Right cardiac atrium (tissue), 5 donors: ENCODE results near the gene ZBTB20. TPM values are rescaled to one million over a fixed set of nuclear protein-coding genes. Genes with fewer than 3 reads are reported as not detected.

Experiments used
- ATAC-seq, 2 donors: fragments of 200-7000 bp; cut with Tn5 transposase; one replicate each; pipeline versions ENCODE4 v1.8.0 to v1.9.1; 2020; ENCODE audit warnings: moderate library complexity in 2 of 2, mild to moderate bottlenecking in 1 of 2
- DNase-seq, 3 donors: peaks; one replicate each; pipeline ENCODE4 v3.0.0-alpha.2; 2020
- H3K27ac ChIP-seq: one replicate; pipeline ENCODE4 v1.5.1; 2013; ENCODE audit warnings: mild to moderate bottlenecking, low read length, control low read depth, moderate library complexity
- H3K27me3 ChIP-seq: one replicate; pipeline ENCODE4 v1.6.1; 2013; ENCODE audit not compliant: control insufficient read depth, insufficient read depth
- H3K4me1 ChIP-seq: one replicate; pipeline ENCODE4 v1.6.1; 2013; ENCODE audit warnings: low read length; ENCODE audit not compliant: control insufficient read depth, insufficient read depth
- H3K4me3 ChIP-seq: one replicate; pipeline ENCODE4 v1.5.1; 2013; ENCODE audit warnings: low read length, control low read depth
- H3K9me3 ChIP-seq: one replicate; pipeline ENCODE4 v1.6.1; 2013; ENCODE audit warnings: low read length; ENCODE audit not compliant: control insufficient read depth
- WGBS: extraction: QIAGEN DNeasy Blood & Tissue Kit; methylation state at CpG from one replicate; pipeline ENCODE4 v1.1.7; 2013; 5-methylcytosine and 5-hydroxymethylcytosine counted together
- intact Hi-C, 4 donors: fragments of 100-400 bp; cut with DNase I; formaldehyde crosslinking; loops; one replicate each; pipeline versions ENCODE4 v1.11.0 to v1.14.0; 2022 to 2023
- polyA plus RNA-seq: library from polyadenylated mRNA; stranded (reverse); fragments of 200-250 nt; gene quantifications from one replicate; pipeline ENCODE4 v1.2.3, GENCODE V29; 2013
- total RNA-seq, 4 donors: library from RNA; stranded (reverse); fragmentation: NEBNext Ultra II Directional; extraction: Animal tissue kit (Norgen Biotek cat#: 25700); gene quantifications; one replicate each; pipeline ENCODE4 v1.2.1, GENCODE V29; 2021
- donor health status: healthy with polysubstance abuse.
- donor health status: DM: no; HTN: yes; CAD: no.
- donor health status: DM: no; HTN: no; CAD: no.
- donor health status: DM: no; HTN: yes; CAD: no; lungs with severe emphysema.
- donor health status: DM: yes; HTN: yes; CAD: no.

The ZBTB20 gene
- total and polyA plus RNA-seq, 5 donors, result 6.5 to 87.9 (median 75.5) TPM

DNA sequence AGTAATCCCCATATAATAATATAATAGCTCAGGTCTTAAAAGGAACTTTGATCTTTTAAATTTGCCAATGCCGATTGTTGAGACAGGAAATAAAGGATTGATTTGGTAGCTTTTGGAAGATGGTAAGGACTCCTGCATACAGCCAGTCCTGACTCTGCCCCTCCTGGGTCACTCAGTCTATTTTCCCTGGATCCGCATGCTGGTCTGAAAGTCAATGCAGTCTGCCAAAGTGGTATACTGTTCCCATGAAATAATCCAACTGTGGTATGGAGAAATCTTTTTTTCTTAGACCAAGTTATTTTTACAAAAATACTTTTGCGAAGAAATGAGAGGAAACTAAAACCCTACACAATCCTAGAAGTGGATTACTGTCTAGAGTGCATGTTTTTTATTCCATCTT is 662.2 kb downstream of the ZBTB20 start:
- ATAC-seq (peak in 1 of 2 donors; percentile 71), DNase-seq (peak in 1 of 3 donors; percentile 38)
- Histone ChIP-seq H3K4me3 (no peak overlapping the region), H3K27ac (no peak overlapping the region), H3K9me3 (no peaks in the 10 kb centered on the region), H3K27me3 (no peaks in the 10 kb centered on the region), H3K4me1 (peaks cover 9% of the 10 kb centered on the region)
- intact Hi-C loops, result no loop called here
- 65% methylated on average over 3 of the region's 3 CpGs for WGBS

GRCh38 chr3:114481113-114481512 is 666.0 kb downstream of the ZBTB20 start:
- WGBS, result 83% methylated on average over 7 of the region's 7 CpGs
- intact Hi-C loops, result no loop called here

GRCh38 chr3:114480442-114480841 is 666.6 kb downstream of the ZBTB20 start:
- H3K27me3 ChIP-seq, result no peaks in the 10 kb centered on the region
- ATAC-seq (no peak), DNase-seq (no peak)
- 64% methylated on average over 3 of the region's 3 CpGs for WGBS
- no peak overlapping the region for H3K4me3 ChIP-seq
- intact Hi-C loops, result no loop called here
- H3K27ac ChIP-seq, result no peak overlapping the region
- no peaks in the 10 kb centered on the region for H3K9me3 ChIP-seq
- H3K4me1 ChIP-seq, result peaks cover 9% of the 10 kb centered on the region

More at GRCh38 chr3:114481113-114481512, 666.0 kb downstream of the ZBTB20 start:
- peaks cover 9% of the 10 kb centered on the region for H3K4me1 ChIP-seq
- H3K9me3 ChIP-seq, result no peaks in the 10 kb centered on the region
- no peak overlapping the region for H3K4me3 ChIP-seq
- no peak for DNase-seq
- H3K27ac ChIP-seq, result no peak overlapping the region
- no peaks in the 10 kb centered on the region for H3K27me3 ChIP-seq
- ATAC-seq, result no peak

- no peak overlapping the region for H3K27ac ChIP-seq
- intact Hi-C loops, result no loop called here
- no peak overlapping the region for H3K4me3 ChIP-seq
- DNase-seq, result no peak
- no peaks in the 10 kb centered on the region for H3K27me3 ChIP-seq
- no peaks in the 10 kb centered on the region for H3K9me3 ChIP-seq
- H3K4me1 ChIP-seq, result peaks cover 4% of the 10 kb centered on the region
- ATAC-seq, result no peak
These were observed 668.3 kb downstream of the ZBTB20 start for GRCh38 chr3:114478801-114479200.

DNA sequence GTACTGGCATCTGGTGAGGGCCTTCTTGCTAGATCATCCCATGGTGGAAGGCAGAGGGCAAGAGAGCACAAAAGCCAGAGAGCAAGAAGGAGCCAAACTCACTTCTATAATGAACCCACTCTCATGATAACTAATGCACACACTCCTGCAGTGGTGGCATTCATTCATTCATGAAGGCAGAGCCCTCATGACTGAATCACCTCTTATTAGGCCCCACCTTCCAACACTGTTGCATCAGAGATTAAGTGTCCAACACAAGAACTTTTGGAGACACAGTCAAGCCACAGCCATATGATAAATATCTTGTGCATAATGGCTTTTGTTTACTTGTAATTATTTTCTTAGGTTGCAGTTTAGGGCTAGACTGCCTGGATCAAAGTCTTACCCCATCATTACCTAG is 670.6 kb downstream of the ZBTB20 start:
- peaks cover under 1% of the 10 kb centered on the region for H3K4me1 ChIP-seq
- no peak overlapping the region for H3K27ac ChIP-seq
- no peaks in the 10 kb centered on the region for H3K27me3 ChIP-seq
- no peak for DNase-seq
- intact Hi-C loops, result no loop called here
- no peak for ATAC-seq
- no peak overlapping the region for H3K4me3 ChIP-seq
- no peaks in the 10 kb centered on the region for H3K9me3 ChIP-seq

DNA sequence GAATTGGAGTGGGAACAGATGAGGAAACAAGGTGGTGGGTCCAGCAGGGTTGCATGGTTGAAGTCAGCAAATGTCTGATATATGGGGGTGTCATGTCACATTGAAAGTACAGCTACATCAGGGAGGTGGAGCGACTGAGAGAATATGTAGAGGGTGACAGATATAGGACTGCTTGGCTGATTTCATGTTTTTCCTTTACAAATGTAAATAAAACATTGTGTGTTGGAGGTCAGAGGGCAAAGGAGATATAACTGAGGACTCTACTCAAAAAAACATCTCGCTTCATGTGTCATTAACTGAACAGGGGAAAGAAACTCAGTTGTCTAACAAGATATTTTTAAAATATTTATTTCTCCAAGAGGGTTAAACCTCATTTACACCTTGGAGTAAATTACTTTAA is 675.6 kb downstream of the ZBTB20 start:
- Histone ChIP-seq H3K27me3 (no peaks in the 10 kb centered on the region), H3K4me3 (no peak overlapping the region), H3K27ac (no peak overlapping the region), H3K9me3 (no peaks in the 10 kb centered on the region), H3K4me1 (peaks cover 4% of the 10 kb centered on the region)
- intact Hi-C loops, result no loop called here
- DNase-seq, result no peak
- 94% methylated on average over 2 of the region's 2 CpGs for WGBS
- no peak for ATAC-seq

DNA sequence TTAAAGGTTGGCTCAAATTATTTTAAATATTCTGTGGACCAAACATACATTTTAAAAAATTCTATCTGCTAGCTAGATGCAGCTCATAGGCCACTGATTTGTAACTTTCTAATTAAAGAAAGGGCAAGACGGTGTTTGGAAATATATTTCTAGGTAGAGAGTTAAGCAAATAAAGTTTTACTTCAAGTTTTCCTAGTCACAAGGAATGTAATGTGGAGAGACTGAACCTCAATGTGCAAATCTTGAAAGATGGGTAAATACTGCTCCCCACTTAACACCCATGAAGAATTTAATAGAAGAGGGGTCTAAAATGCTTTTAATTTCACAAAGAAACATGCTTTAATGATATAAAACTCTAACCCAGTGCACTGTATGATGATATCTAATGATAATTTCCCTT is 678.0 kb downstream of the ZBTB20 start:
- Histone ChIP-seq H3K9me3 (no peaks in the 10 kb centered on the region), H3K27me3 (no peaks in the 10 kb centered on the region), H3K4me1 (peaks cover 4% of the 10 kb centered on the region), H3K4me3 (no peak overlapping the region), H3K27ac (no peak overlapping the region)
- 86% methylated on average over 1 of the region's 1 CpG for WGBS
- intact Hi-C loops, result no loop called here
- ATAC-seq (no peak), DNase-seq (no peak)

- ATAC-seq, result no peak
- no peak overlapping the region for H3K4me3 ChIP-seq
- no peak for DNase-seq
- no peaks in the 10 kb centered on the region for H3K27me3 ChIP-seq
- no peaks in the 10 kb centered on the region for H3K9me3 ChIP-seq
- no peak overlapping the region for H3K27ac ChIP-seq
- 97% methylated on average over 4 of the region's 4 CpGs for WGBS
- intact Hi-C loops, result no loop called here
- peaks cover 4% of the 10 kb centered on the region for H3K4me1 ChIP-seq
These were observed 680.3 kb downstream of the ZBTB20 start for GRCh38 chr3:114466816-114467215.

DNA sequence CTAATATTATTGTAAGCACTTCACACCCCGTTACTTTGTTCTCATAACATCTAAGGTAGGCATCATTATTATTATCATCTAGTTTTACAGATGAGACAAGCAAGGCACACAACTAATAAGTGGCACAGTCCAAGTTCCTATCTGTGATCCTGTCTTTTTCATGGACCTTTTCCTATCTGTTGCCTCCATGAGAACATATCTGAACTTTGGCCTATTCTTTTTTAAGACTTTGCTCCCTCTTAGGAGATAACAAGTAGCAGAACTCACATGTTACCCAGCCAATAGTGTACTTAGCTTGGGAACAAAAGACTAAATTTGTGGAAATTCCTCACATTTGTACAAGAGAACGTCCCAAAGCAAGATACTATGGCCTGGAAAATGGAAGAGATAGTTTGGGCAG is 680.8 kb downstream of the ZBTB20 start:
- Histone ChIP-seq H3K4me3 (no peak overlapping the region), H3K4me1 (peaks cover 4% of the 10 kb centered on the region), H3K27me3 (no peaks in the 10 kb centered on the region), H3K27ac (no peak overlapping the region), H3K9me3 (no peaks in the 10 kb centered on the region)
- DNase-seq (no peak), ATAC-seq (no peak)
- WGBS, result 88% methylated on average over 2 of the region's 2 CpGs
- intact Hi-C loops, result no loop called here

DNA sequence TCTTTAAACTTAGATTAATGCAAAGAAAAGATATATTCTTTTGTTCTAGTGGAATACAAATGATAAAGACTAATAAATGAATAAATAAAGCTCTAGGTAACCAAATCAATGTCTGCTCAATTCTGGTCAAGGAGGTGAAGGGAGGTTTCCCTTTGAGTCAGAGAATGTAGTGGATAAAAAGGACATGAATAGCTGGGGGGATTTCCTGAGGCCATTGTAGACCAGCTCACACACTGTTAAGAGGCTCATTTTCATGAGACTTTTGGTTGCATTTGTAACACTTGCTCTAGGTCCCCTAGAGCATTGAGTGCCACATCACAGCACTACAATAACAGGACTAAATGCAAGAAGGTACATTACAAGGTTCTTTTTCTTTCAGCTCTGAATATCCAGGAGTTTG is 682.5 kb downstream of the ZBTB20 start:
- Histone ChIP-seq H3K4me3 (no peak overlapping the region), H3K27ac (no peak overlapping the region), H3K4me1 (peaks cover 4% of the 10 kb centered on the region), H3K27me3 (no peaks in the 10 kb centered on the region), H3K9me3 (no peaks in the 10 kb centered on the region)
- intact Hi-C loops, result no loop called here
- no peak for DNase-seq
- no peak for ATAC-seq

GRCh38 chr3:114462750-114463149 is 684.3 kb downstream of the ZBTB20 start:
- H3K27ac ChIP-seq, result no peak overlapping the region
- H3K9me3 ChIP-seq, result no peaks in the 10 kb centered on the region
- WGBS, result 85% methylated on average over 3 of the region's 3 CpGs
- no peak for DNase-seq
- no peak overlapping the region for H3K4me3 ChIP-seq
- intact Hi-C loops, result no loop called here
- H3K27me3 ChIP-seq, result no peaks in the 10 kb centered on the region
- no peak for ATAC-seq
- peaks cover 2% of the 10 kb centered on the region for H3K4me1 ChIP-seq

GRCh38 chr3:114460459-114460858 is 686.6 kb downstream of the ZBTB20 start:
- no peak overlapping the region for H3K4me3 ChIP-seq
- no peaks in the 10 kb centered on the region for H3K9me3 ChIP-seq
- no peaks in the 10 kb centered on the region for H3K4me1 ChIP-seq
- no peak for ATAC-seq
- DNase-seq, result no peak
- no peak overlapping the region for H3K27ac ChIP-seq
- H3K27me3 ChIP-seq, result no peaks in the 10 kb centered on the region
- 87% methylated on average over 1 of the region's 1 CpG for WGBS
- intact Hi-C loops, result no loop called here
